DOHH2 (cell line): ENCODE results near the gene ATP5F1E.

Source experiments
- H3F3A ChIP-seq: fragments of 200-600 bp; sonication (generic), shearing (Covaris generic); 2 replicates; pipeline ENCODE4 v1.6.0; 2016; ENCODE audit warnings: antibody characterized with exemption, mild to moderate bottlenecking; ENCODE audit not compliant: control insufficient read depth, insufficient read depth
- H3K27ac ChIP-seq: fragments of 200-600 bp; sonication (generic); 2 replicates; pipeline ENCODE4 v1.5.1; 2014; ENCODE audit warnings: low read depth, mild to moderate bottlenecking, low read length, moderate library complexity
- H3K27me3 ChIP-seq: fragments of 200-600 bp; sonication (generic); 2 replicates; pipeline ENCODE4 v1.6.1; 2014; ENCODE audit warnings: mild to moderate bottlenecking, low read length, mixed read lengths; ENCODE audit not compliant: control insufficient read depth
- H3K36me3 ChIP-seq: fragments of 200-600 bp; sonication (generic); 2 replicates; pipeline ENCODE4 v1.6.1; 2014; ENCODE audit warnings: mild to moderate bottlenecking, low read length, moderate library complexity, mixed read lengths; ENCODE audit not compliant: control insufficient read depth
- H3K4me1 ChIP-seq: fragments of 200-600 bp; sonication (generic); 2 replicates; pipeline ENCODE4 v1.6.1; 2014; ENCODE audit warnings: mild to moderate bottlenecking, low read length, mixed read lengths; ENCODE audit not compliant: control insufficient read depth
- H3K4me2 ChIP-seq: fragments of 200-600 bp; sonication (generic); 2 replicates; pipeline ENCODE4 v1.6.0; 2014; ENCODE audit warnings: mild to moderate bottlenecking, low read length, moderate library complexity
- H3K4me3 ChIP-seq: fragments of 200-600 bp; sonication (generic); 2 replicates; pipeline ENCODE4 v1.5.1; 2014; ENCODE audit warnings: mild to moderate bottlenecking, low read length, mixed read lengths
- H3K79me2 ChIP-seq: fragments of 200-600 bp; sonication (generic); 2 replicates; pipeline ENCODE4 v1.6.1; 2014; ENCODE audit warnings: mild to moderate bottlenecking, low read length, mixed read lengths; ENCODE audit not compliant: control insufficient read depth
- H3K9me2 ChIP-seq: fragments of 200-600 bp; sonication (generic); replicated peaks from 2 replicates; pipeline ENCODE4 v1.6.1; 2014; ENCODE audit warnings: mild to moderate bottlenecking, low read length, mixed read lengths; ENCODE audit not compliant: control insufficient read depth
- H3K9me3 ChIP-seq: fragments of 200-600 bp; sonication (generic); 2 replicates; pipeline ENCODE4 v1.6.1; 2014; ENCODE audit warnings: antibody characterized with exemption, low read length, mixed read lengths; ENCODE audit not compliant: control insufficient read depth, insufficient read depth
- H4K20me1 ChIP-seq: fragments of 200-600 bp; sonication (generic); 2 replicates; pipeline ENCODE4 v1.6.0; 2014; ENCODE audit warnings: low read depth, mild to moderate bottlenecking, antibody characterized with exemption, low read length, moderate library complexity; ENCODE audit not compliant: control insufficient read depth, insufficient read depth
- EZH2phosphoT487 ChIP-seq: fragments of 200-600 bp; sonication (generic); IDR thresholded peaks from 2 replicates; pipeline ENCODE4 v1.6.1; 2017; ENCODE audit warnings: borderline replicate concordance, mild to moderate bottlenecking, antibody characterized with exemption, low read length, moderate library complexity, mixed read lengths
- TF ChIP-seq, protein P1 (sequence below): fragments of 200-600 bp; sonication (generic); IDR thresholded peaks from one replicate; pipeline ENCODE4 v1.5.1; 2014; ENCODE audit warnings: antibody characterized with exemption, mild to moderate bottlenecking, low read depth, low read length; ENCODE audit not compliant: poor library complexity, severe bottlenecking

The ATP5F1E gene

DNA sequence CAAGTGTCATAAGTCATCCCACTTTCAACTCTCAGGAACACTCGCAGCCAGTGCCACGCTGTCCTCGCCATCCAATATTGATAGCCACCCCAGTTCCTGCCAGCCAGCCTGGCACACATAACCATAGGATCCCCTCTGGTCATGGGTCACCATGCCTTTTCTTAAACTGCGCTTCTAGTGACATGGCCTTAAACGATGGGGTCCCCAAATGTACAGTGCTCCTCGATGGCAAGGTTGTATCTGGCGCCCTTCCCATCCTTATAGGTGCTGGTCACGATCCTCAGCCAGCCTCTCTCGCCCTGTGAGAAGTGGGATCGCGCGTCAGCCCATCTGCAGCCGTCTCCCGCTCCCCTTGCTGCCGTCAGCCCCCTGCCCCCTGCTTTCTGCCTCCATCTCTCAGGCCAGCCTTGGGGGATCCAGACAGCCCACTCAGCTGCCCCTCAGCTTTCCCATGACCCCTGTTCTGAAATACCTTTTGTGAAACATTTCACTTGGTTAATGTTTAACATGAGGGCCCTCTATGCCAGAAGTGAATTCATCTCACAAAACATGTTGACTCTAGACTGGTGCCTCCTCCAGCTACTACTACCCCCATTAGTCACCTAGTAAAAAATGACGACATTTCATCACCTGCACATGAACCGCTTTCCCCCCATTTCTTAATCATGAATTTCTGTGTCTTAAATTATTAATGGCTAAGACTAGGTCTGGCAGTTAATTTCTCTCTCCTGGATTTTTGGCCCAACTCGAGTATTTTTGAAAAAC lies 36.5 kb downstream of the ATP5F1E start:
- Histone ChIP-seq H3F3A (peaks cover 43% of the 10 kb centered on the region), H3K79me2 (peaks cover 13% of the 10 kb centered on the region), H3K36me3 (peaks cover 90% of the 10 kb centered on the region), H3K9me3 (no peaks in the 10 kb centered on the region), H3K4me2 (no peak overlapping the region), H3K4me3 (no peak overlapping the region), H3K4me1 (peaks cover 19% of the 10 kb centered on the region), H3K27ac (no peak overlapping the region), H4K20me1 (no peaks in the 10 kb centered on the region; the same call in 1 of the 2 replicates), H3K27me3 (no peaks in the 10 kb centered on the region), H3K9me2 (no peaks in the 10 kb centered on the region)
- TF ChIP-seq EZH2phosphoT487 = no peak
- TF ChIP-seq, protein P1, sequence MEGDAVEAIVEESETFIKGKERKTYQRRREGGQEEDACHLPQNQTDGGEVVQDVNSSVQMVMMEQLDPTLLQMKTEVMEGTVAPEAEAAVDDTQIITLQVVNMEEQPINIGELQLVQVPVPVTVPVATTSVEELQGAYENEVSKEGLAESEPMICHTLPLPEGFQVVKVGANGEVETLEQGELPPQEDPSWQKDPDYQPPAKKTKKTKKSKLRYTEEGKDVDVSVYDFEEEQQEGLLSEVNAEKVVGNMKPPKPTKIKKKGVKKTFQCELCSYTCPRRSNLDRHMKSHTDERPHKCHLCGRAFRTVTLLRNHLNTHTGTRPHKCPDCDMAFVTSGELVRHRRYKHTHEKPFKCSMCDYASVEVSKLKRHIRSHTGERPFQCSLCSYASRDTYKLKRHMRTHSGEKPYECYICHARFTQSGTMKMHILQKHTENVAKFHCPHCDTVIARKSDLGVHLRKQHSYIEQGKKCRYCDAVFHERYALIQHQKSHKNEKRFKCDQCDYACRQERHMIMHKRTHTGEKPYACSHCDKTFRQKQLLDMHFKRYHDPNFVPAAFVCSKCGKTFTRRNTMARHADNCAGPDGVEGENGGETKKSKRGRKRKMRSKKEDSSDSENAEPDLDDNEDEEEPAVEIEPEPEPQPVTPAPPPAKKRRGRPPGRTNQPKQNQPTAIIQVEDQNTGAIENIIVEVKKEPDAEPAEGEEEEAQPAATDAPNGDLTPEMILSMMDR = no peak

- no peak overlapping the region for H3K4me2 ChIP-seq
Observed at GRCh38 chr20:58994390-58995159, 37.6 kb downstream of the ATP5F1E start.

GRCh38 chr20:58993332-58994248 lies 38.5 kb downstream of the ATP5F1E start:
- no peak for TF ChIP-seq EZH2phosphoT487
- TF ChIP-seq, protein P1 = no peak
- Histone ChIP-seq H3K36me3 (peaks cover 95% of the 10 kb centered on the region), H3K27ac (no peak overlapping the region)

More at GRCh38 chr20:58994390-58995159, 37.6 kb downstream of the ATP5F1E start:
- Histone ChIP-seq H3K9me2 (no peaks in the 10 kb centered on the region), H3F3A (peaks cover 46% of the 10 kb centered on the region), H3K27ac (no peak overlapping the region), H3K4me1 (peaks cover 19% of the 10 kb centered on the region), H3K79me2 (peaks cover 11% of the 10 kb centered on the region), H3K9me3 (no peaks in the 10 kb centered on the region), H3K4me3 (no peak overlapping the region), H4K20me1 (no peaks in the 10 kb centered on the region; the same call in 1 of the 2 replicates), H3K36me3 (peaks cover 95% of the 10 kb centered on the region), H3K27me3 (no peaks in the 10 kb centered on the region)
- TF ChIP-seq EZH2phosphoT487 = no peak
- TF ChIP-seq, protein P1 = no peak

More at GRCh38 chr20:58993332-58994248, 38.5 kb downstream of the ATP5F1E start:
- H3K4me1 ChIP-seq = peaks cover 19% of the 10 kb centered on the region
- H3K9me2 ChIP-seq = no peaks in the 10 kb centered on the region
- H3K79me2 ChIP-seq = peaks cover 11% of the 10 kb centered on the region
- no peak overlapping the region for H3K4me3 ChIP-seq
- H3K27me3 ChIP-seq = no peaks in the 10 kb centered on the region
- H4K20me1 ChIP-seq = no peaks in the 10 kb centered on the region; the same call in 1 of the 2 replicates
- H3F3A ChIP-seq = peaks cover 43% of the 10 kb centered on the region
- no peaks in the 10 kb centered on the region for H3K9me3 ChIP-seq
- H3K4me2 ChIP-seq = no peak overlapping the region
